IMR-90 (cell line): ENCODE measurements around the gene CHAC1. TPM values are rescaled to one million over a fixed set of nuclear protein-coding genes. Genes with fewer than 3 reads are reported as not detected.

Experiments used
- ATAC-seq: fragments of 200-7000 bp; cut with Tn5 transposase; 2 replicates; pipeline ENCODE4 v1.9.1; 2020; ENCODE audit warnings: low read depth, mild to moderate bottlenecking, moderate library complexity
- BruUV-seq: library from RNA; stranded (reverse); fragments of 400-500 nt; replicated peaks from 2 replicates; lab custom pipeline; 2021; lab: Mats Ljungman, UMichigan
- CTCF ChIA-PET: fragments of 300-600 bp; formaldehyde crosslinking; extraction: SDS; loops from one replicate; lab custom pipeline; 2021; ENCODE audit warnings: antibody characterized with exemption; lab: Yijun Ruan, JAX
- POLR2A ChIA-PET: fragments of 300-600 bp; sonication (Branson Sonifier 250); formaldehyde crosslinking; loops from one replicate; lab custom pipeline; 2022; ENCODE audit warnings: antibody characterized with exemption; ENCODE audit not compliant: unreplicated experiment; lab: Charles Lee
- DNase-seq: peaks from one replicate; pipeline ENCODE4 v3.0.0; 2013
- H2AFZ ChIP-seq: replicated peaks from 2 replicates; pipeline ENCODE3; 2013; ENCODE audit warnings: low read length, mild to moderate bottlenecking; ENCODE audit not compliant: poor library complexity
- H2AK5ac ChIP-seq: 2 replicates; pipeline ENCODE4 v1.6.1; 2013; ENCODE audit warnings: low read depth, low read length, inconsistent platforms
- H2AK9ac ChIP-seq: replicated peaks from 2 replicates; pipeline ENCODE3; 2013; ENCODE audit warnings: mild to moderate bottlenecking, low read depth, low read length, moderate library complexity; ENCODE audit not compliant: poor library complexity
- H2BK120ac ChIP-seq: 2 replicates; pipeline ENCODE4 v1.6.1; 2013; ENCODE audit warnings: low read depth, low read length, inconsistent platforms
- H2BK15ac ChIP-seq: 3 replicates; pipeline ENCODE4 v1.6.1; 2013; ENCODE audit warnings: low read depth, low read length, inconsistent platforms
- H2BK20ac ChIP-seq: 2 replicates; pipeline ENCODE4 v1.6.1; 2013; ENCODE audit warnings: low read depth, mild to moderate bottlenecking, inconsistent platforms, low read length, moderate library complexity
- H2BK5ac ChIP-seq: 2 replicates; pipeline ENCODE4 v1.6.1; 2013; ENCODE audit warnings: mild to moderate bottlenecking, low read depth, low read length, inconsistent platforms; ENCODE audit not compliant: poor library complexity, severe bottlenecking
- H3K14ac ChIP-seq: replicated peaks from 2 replicates; pipeline ENCODE4 v1.6.1; 2013; ENCODE audit warnings: low read depth, low read length, inconsistent platforms
- H3K18ac ChIP-seq: 2 replicates; pipeline ENCODE4 v1.6.1; 2013; ENCODE audit warnings: low read depth, low read length, control low read depth
- H3K23ac ChIP-seq: 2 replicates; pipeline ENCODE4 v1.6.1; 2013; ENCODE audit warnings: low read depth, low read length, inconsistent platforms
- H3K27ac ChIP-seq: 2 replicates; pipeline ENCODE4 v1.5.1; 2013; ENCODE audit warnings: mild to moderate bottlenecking, control low read depth, low read length; ENCODE audit not compliant: insufficient read depth
- H3K27me3 ChIP-seq: 2 replicates; pipeline ENCODE4 v1.6.1; 2013; ENCODE audit warnings: low read length; ENCODE audit not compliant: control insufficient read depth, insufficient read depth
- H3K36me3 ChIP-seq: 2 replicates; pipeline ENCODE4 v1.6.1; 2013; ENCODE audit warnings: low read length, mixed read lengths; ENCODE audit not compliant: control insufficient read depth, insufficient read depth
- H3K4ac ChIP-seq: 2 replicates; pipeline ENCODE4 v1.6.1; 2013; ENCODE audit warnings: low read depth, low read length, inconsistent platforms
- H3K4me1 ChIP-seq: 2 replicates; pipeline ENCODE4 v1.6.1; 2013; ENCODE audit warnings: low read length, mixed read lengths; ENCODE audit not compliant: control insufficient read depth, insufficient read depth
- H3K4me2 ChIP-seq: 2 replicates; pipeline ENCODE4 v1.6.1; 2013; ENCODE audit warnings: low read depth, mild to moderate bottlenecking, control low read depth, low read length, moderate library complexity
- H3K4me3 ChIP-seq: 2 replicates; pipeline ENCODE4 v1.5.1; 2013; ENCODE audit warnings: low read depth, mild to moderate bottlenecking, control low read depth, low read length, moderate library complexity; ENCODE audit not compliant: insufficient read depth
- H3K56ac ChIP-seq: 2 replicates; pipeline ENCODE4 v1.6.1; 2013; ENCODE audit warnings: low read length, inconsistent platforms; ENCODE audit not compliant: insufficient read depth; ENCODE audit errors: extremely low read depth
- H3K79me1 ChIP-seq, 2 experiments: 2 replicates each; pipeline ENCODE4 v1.6.1; 2013; ENCODE audit warnings: low read length in 2 of 2, inconsistent platforms in 1 of 2, low read depth in 1 of 2
- H3K9ac ChIP-seq: 2 replicates; pipeline ENCODE4 v1.6.1; 2013; ENCODE audit warnings: low read depth, low read length, control low read depth
- H3K9me1 ChIP-seq: 2 replicates; pipeline ENCODE4 v1.6.1; 2013; ENCODE audit warnings: low read length, inconsistent platforms; ENCODE audit not compliant: insufficient read depth
- H3K9me3 ChIP-seq: 2 replicates; pipeline ENCODE4 v1.6.1; 2013; ENCODE audit warnings: low read length; ENCODE audit not compliant: control insufficient read depth, insufficient read depth
- H4K20me1 ChIP-seq: 2 replicates; pipeline ENCODE4 v1.6.1; 2013; ENCODE audit warnings: low read length, inconsistent platforms; ENCODE audit not compliant: insufficient read depth
- H4K5ac ChIP-seq: 2 replicates; pipeline ENCODE4 v1.6.1; 2013; ENCODE audit warnings: mild to moderate bottlenecking, low read depth, low read length, control low read depth
- H4K8ac ChIP-seq, 2 experiments: 2 replicates each; pipeline ENCODE4 v1.6.1; 2013; ENCODE audit warnings: low read depth in 2 of 2, low read length in 2 of 2, control low read depth in 1 of 2, inconsistent platforms in 1 of 2
- H4K91ac ChIP-seq: 2 replicates; pipeline ENCODE4 v1.6.1; 2013; ENCODE audit warnings: low read depth, low read length, inconsistent platforms; ENCODE audit not compliant: insufficient read depth
- CEBPB ChIP-seq: IDR thresholded peaks from 2 replicates; pipeline ENCODE4 v1.6.1; 2012; ENCODE audit warnings: low read depth, low read length, improper control_type of control experiment
- RFX5 ChIP-seq: IDR thresholded peaks from 2 replicates; pipeline ENCODE4 v1.8.0; 2012; ENCODE audit warnings: low read depth, mild to moderate bottlenecking, low read length, moderate library complexity
- WGBS, 2 experiments: methylation state at CpG; one replicate each; pipeline versions ENCODE4 v1.1.5 to v1.1.7; 2013; ENCODE audit warnings: missing lambda C conversion rate in 2 of 2; ENCODE audit not compliant: insufficient read length in 1 of 2; ENCODE audit errors: extremely low coverage in 2 of 2; 5-methylcytosine and 5-hydroxymethylcytosine counted together
- dilution Hi-C: fragments of 300-500 bp; cut with HindIII; formaldehyde crosslinking; loops from one replicate; pipeline ENCODE4 v1.14.3; 2018; ENCODE audit warnings: low sequenced_read_pairs; ENCODE audit not compliant: unreplicated experiment
- in situ Hi-C: fragments of 300-500 bp; cut with MboI; formaldehyde crosslinking; loops from 3 replicates; pipeline ENCODE4 v1.14.3; 2019; ENCODE audit warnings: low sequenced_read_pairs, inconsistent platforms, mixed read lengths
- intact Hi-C: fragments of 100-400 bp; cut with micrococcal nuclease; formaldehyde crosslinking; loops from 2 replicates; pipeline ENCODE4 v1.10.0; 2022
- polyA plus RNA-seq, 3 experiments: library from polyadenylated mRNA; depleted of rRNA; stranded (reverse); fragments of >200 nt; gene quantifications; 2 replicates each; pipeline ENCODE4 v1.2.3, GENCODE V29; 2012; ENCODE audit warnings: low replicate concordance in 1 of 3
- total RNA-seq: library from RNA; depleted of rRNA; stranded (reverse); fragments of >200 nt; gene quantifications from 2 replicates; pipeline ENCODE4 v1.2.3, GENCODE V29; 2012

The CHAC1 gene
- total and polyA plus RNA-seq, 2 of the 4 experiments (the other 2 are of a cell fraction): 51.3 to 77.8 TPM

DNA sequence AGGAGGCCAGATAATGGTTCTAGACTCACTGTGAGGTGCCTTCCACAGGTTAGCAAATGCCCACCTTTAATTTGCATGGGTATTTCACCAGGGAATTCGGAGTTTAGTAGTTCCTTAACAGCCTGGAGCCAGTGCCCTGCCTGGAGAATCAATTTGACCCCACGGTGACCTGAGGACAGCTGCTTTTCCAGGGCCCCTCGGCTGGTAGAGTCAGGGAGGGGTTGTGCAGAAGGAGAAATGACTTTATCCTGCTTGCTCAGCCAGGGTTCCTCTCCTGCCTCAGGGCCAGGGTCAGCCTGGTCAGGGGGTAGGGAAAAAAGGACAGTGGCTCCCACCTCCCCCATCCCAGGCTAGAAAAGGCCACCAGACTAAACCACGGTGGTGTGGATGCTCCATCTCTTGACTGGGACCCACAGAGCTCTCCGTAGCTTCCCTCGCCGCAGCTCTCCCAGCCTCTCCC is 12.2 kb upstream of the CHAC1 start:
- H4K91ac ChIP-seq: peak overlapping the region; percentile 88
- peak overlapping the region; percentile 78 for H2BK120ac ChIP-seq
- peak overlapping the region; percentile 82 for H3K14ac ChIP-seq
- peak overlapping the region; percentile 96 for H2AK9ac ChIP-seq
- H4K5ac ChIP-seq: peak overlapping the region; percentile 75
- peak overlapping the region; percentile 72 for H2BK5ac ChIP-seq
- WGBS, 2 experiments: 0% methylated on average over 1 of the region's 7 CpGs; no CpG with 5 or more reads in 1 of the 2 experiments
- H2AFZ ChIP-seq: peak overlapping the region; percentile 96
- H3K36me3 ChIP-seq: peaks cover 7% of the 10 kb centered on the region
- intact Hi-C loops (loop anchor here (5.0 kb wide), 1 partner anchor 81 kb away; no protein-coding TSS in a partner anchor), dilution Hi-C loops (no loop called here), in situ Hi-C loops (loop anchor here (5.0 kb wide), 1 partner anchor 81 kb away; no protein-coding TSS in a partner anchor)
- peak overlapping the region; percentile 82 for H3K27ac ChIP-seq
- peak overlapping the region; percentile 28 for H3K4me3 ChIP-seq
- ChIA-PET CTCF (interaction anchor here (0.6 to 3.6 kb wide), 18 partner anchors 11 to 1925 kb away, joined by 3 to 39 read pairs (median 5); partner anchors contain the start of gene CHAC1), POLR2A (interaction anchor here (0.6 to 1.3 kb wide), 4 partner anchors 12 to 78 kb away, joined by 3 to 6 read pairs (median 3); partner anchors contain the start of gene CHAC1)
- H3K56ac ChIP-seq: peak overlapping the region; percentile 62; the same call in 1 of the 2 replicates
- peak overlapping the region; percentile 75 for H3K23ac ChIP-seq
- peaks cover 21% of the 10 kb centered on the region for H3K4me1 ChIP-seq
- H4K8ac ChIP-seq: peak overlapping the region; percentile 75 to 96
- no TSS peak for BruUV-seq
- peak overlapping the region; percentile 84 for H2AK5ac ChIP-seq
- H3K9me1 ChIP-seq: peaks cover 21% of the 10 kb centered on the region
- peak overlapping the region; percentile 90; the same call in 2 of the 3 replicates for H2BK15ac ChIP-seq
- H3K18ac ChIP-seq: peak overlapping the region; percentile 10
- H3K79me1 ChIP-seq: peaks cover 14 to 41% of the 10 kb centered on the region in 2 experiments; a peak in 3 of 4 replicates
- peak overlapping the region; percentile 66 for H3K4me2 ChIP-seq
- ATAC-seq (no peak), DNase-seq (no peak)
- no peaks in the 10 kb centered on the region for H3K9me3 ChIP-seq
- peak overlapping the region; percentile 59 for H3K9ac ChIP-seq
- TF ChIP-seq RFX5 (no peak), CEBPB (no peak)
- H4K20me1 ChIP-seq: peaks cover 1% of the 10 kb centered on the region; the same call in 1 of the 2 replicates
- H3K4ac ChIP-seq: peak overlapping the region; percentile 87
- no peaks in the 10 kb centered on the region for H3K27me3 ChIP-seq
- peak overlapping the region; percentile 19 for H2BK20ac ChIP-seq
